ENCODE data around the gene LRTM2.

Gene LRTM2

DNA sequence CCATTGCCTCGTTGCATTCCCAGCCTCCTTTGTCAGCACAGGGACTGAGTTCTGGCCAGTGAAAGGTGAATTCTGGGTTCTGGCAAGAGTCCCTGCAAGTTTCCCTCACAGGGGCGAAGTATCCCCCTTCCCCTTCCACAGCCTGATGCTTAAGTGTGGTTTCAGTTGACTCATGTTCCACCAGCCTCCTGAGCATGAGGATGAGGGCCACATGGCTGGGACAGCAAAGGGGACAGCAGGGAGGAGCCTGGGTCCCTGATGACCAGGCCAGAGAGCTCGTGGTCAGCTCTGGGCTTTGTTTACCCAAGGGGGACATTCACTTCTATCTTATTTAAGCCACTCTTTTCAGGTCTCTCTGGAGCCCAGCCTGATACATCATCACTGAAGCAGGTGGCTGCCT lies 61.6 kb downstream of the LRTM2 start:
- no peak for DNase-seq (ENCODE audit: low read depth)
- TF ChIP-seq, protein P1, sequence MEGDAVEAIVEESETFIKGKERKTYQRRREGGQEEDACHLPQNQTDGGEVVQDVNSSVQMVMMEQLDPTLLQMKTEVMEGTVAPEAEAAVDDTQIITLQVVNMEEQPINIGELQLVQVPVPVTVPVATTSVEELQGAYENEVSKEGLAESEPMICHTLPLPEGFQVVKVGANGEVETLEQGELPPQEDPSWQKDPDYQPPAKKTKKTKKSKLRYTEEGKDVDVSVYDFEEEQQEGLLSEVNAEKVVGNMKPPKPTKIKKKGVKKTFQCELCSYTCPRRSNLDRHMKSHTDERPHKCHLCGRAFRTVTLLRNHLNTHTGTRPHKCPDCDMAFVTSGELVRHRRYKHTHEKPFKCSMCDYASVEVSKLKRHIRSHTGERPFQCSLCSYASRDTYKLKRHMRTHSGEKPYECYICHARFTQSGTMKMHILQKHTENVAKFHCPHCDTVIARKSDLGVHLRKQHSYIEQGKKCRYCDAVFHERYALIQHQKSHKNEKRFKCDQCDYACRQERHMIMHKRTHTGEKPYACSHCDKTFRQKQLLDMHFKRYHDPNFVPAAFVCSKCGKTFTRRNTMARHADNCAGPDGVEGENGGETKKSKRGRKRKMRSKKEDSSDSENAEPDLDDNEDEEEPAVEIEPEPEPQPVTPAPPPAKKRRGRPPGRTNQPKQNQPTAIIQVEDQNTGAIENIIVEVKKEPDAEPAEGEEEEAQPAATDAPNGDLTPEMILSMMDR (conservative IDR thresholded peaks at IDR 0.05; ENCODE audit: low read length), result no peak
- H3K4me3 ChIP-seq (ENCODE audit: low read length), result no peak overlapping the region

DNA sequence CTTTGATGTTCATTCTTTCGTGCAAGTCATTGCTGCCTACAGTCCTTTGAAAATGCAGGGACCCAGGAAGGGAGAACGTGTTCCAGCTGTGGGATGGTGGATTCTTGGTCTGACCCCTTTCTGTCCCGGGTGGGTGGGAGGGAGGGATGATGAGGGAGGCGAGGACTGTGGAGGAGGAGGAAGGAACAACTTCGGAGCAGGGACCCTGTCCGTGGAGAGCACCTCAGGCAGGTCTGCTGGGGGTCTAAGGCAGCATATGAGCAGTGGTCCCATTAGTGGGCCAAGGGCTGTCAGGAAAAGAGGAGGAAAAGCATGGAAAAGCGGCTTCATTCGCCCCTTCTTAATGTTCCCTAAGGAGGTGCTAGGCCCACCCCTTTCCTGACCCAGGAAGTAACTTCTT lies 62.0 kb downstream of the LRTM2 start:
- TF ChIP-seq, protein P1 (conservative IDR thresholded peaks at IDR 0.05; ENCODE audit: low read length), result no peak
- DNase-seq (ENCODE audit: low read depth), result no peak
- H3K4me3 ChIP-seq (ENCODE audit: low read length), result no peak overlapping the region

- TF ChIP-seq, protein P1 (conservative IDR thresholded peaks at IDR 0.05; ENCODE audit: low read length), result no peak
- H3K4me3 ChIP-seq (ENCODE audit: low read length), result no peak overlapping the region
- no peak for DNase-seq (ENCODE audit: low read depth)
These were observed 62.6 kb downstream of the LRTM2 start for GRCh38 chr12:1882850-1883470.

- TF ChIP-seq, protein P1 (conservative IDR thresholded peaks at IDR 0.05; ENCODE audit: low read length), result no peak
- no peak overlapping the region for H3K4me3 ChIP-seq (ENCODE audit: low read length)
- no peak for DNase-seq (ENCODE audit: low read depth)
These were observed 63.1 kb downstream of the LRTM2 start for GRCh38 chr12:1883513-1883912.

DNA sequence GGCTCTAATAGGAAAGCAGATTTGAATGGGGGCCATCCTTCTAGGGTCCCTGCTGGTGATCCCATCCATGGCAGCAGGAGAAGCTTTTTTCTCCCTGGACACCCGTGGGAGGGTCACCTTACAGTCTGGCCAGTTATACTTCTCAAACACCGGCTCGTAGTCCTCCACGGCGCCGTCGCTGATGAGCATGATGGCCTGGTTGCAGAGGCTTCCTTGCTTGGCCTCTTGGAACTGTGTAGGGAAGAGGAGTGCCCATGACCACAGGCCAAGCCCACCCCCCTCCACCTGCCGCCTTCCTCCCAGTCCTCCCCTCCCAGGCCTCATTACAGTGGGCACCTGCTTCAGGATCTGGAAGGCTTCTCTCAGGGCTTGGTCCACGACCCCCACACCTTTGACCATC lies 64.3 kb downstream of the LRTM2 start:
- TF ChIP-seq, protein P1 (conservative IDR thresholded peaks at IDR 0.05; ENCODE audit: low read length), result no peak
- H3K4me3 ChIP-seq (ENCODE audit: low read length), result no peak overlapping the region
- DNase-seq (ENCODE audit: low read depth), result no peak

GRCh38 chr12:1885082-1885596 lies 64.8 kb downstream of the LRTM2 start:
- DNase-seq (ENCODE audit: low read depth), result no peak
- TF ChIP-seq, protein P1 (conservative IDR thresholded peaks at IDR 0.05; ENCODE audit: low read length), result no peak

DNA sequence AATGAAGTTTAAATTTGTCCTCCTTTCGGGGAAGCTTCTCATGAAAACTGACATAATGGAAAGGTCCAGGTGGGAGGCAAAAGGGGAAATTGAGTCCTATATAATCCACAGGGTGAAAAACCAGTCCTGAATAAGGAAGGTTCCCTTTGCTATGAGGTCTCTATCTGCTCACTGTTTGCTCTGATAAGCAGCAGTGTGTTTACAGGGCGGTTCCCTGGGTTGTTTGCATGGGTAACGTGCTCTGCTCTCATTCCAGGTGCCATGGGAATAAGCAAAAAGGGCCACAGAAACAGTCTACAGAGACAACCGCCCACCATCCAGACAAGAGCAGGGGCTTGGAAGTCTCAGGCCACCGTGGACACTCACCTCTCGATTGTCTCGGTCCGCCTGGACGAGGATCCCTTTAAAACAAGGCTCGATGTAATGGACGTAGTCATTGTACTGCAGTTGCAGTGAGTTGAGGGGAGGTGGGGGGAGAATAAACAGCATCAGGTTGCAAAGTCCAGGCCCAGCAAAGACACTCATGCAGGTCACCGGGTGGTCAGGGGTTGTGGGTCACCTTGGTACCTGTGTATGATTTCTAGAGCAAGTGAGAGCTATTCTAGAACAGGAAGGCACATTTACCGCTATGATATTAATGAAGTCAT lies 65.4 kb downstream of the LRTM2 start:
- TF ChIP-seq, protein P1 (conservative IDR thresholded peaks at IDR 0.05; ENCODE audit: low read length), result no peak
- DNase-seq (ENCODE audit: low read depth), result no peak
- H3K4me3 ChIP-seq (ENCODE audit: low read length), result no peak overlapping the region

More at GRCh38 chr12:1885082-1885596, 64.8 kb downstream of the LRTM2 start:
- no peak overlapping the region for H3K4me3 ChIP-seq (ENCODE audit: low read length)

Measured in AG10803 (cell line).